Neutrophil (primary cell): ENCODE measurements around the gene ITGB3.

Source experiments
- H3K27ac ChIP-seq: fragments of 200-600 bp; sonication (generic); 2 replicates; pipeline ENCODE4 v1.5.1; 2016; ENCODE audit warnings: mild to moderate bottlenecking, moderate library complexity
- H3K27me3 ChIP-seq: fragments of 200-600 bp; sonication (generic); 2 replicates; pipeline ENCODE4 v1.6.0; 2016; ENCODE audit warnings: mild to moderate bottlenecking
- H3K36me3 ChIP-seq: fragments of 200-600 bp; sonication (generic); 2 replicates; pipeline ENCODE4 v1.5.1; 2017
- H3K4me1 ChIP-seq, 2 experiments: fragments of 200-600 bp in 1 of 2; sonication (generic) in 1 of 2; 1 replicate in 1 of 2; 2 replicates in 1 of 2; pipeline versions ENCODE4 v1.5.1 to v1.6.1; 2013 to 2016; ENCODE audit warnings: low read depth in 1 of 2, low read length in 1 of 2, mild to moderate bottlenecking in 1 of 2, moderate library complexity in 1 of 2; ENCODE audit not compliant: control insufficient read depth in 1 of 2, insufficient read depth in 1 of 2
- H3K4me3 ChIP-seq, 2 experiments: fragments of 200-600 bp in 1 of 2; sonication (generic) in 1 of 2; 1 replicate in 1 of 2; 2 replicates in 1 of 2; pipeline ENCODE4 v1.5.1; 2013 to 2016; ENCODE audit warnings: low read depth in 1 of 2, low read length in 1 of 2, mild to moderate bottlenecking in 1 of 2, moderate library complexity in 1 of 2
- H3K9me3 ChIP-seq: fragments of 200-600 bp; sonication (generic); 2 replicates; pipeline ENCODE4 v1.5.1; 2016
- TF ChIP-seq, protein P1 (sequence below): fragments of 200-600 bp; sonication (generic); IDR thresholded peaks from 2 replicates; pipeline ENCODE4 v1.5.1; 2016; ENCODE audit warnings: antibody characterized with exemption

The ITGB3 gene

GRCh38 chr17:47246120-47246519 is 7.5 kb upstream of the ITGB3 start:
- TF ChIP-seq, protein P1, sequence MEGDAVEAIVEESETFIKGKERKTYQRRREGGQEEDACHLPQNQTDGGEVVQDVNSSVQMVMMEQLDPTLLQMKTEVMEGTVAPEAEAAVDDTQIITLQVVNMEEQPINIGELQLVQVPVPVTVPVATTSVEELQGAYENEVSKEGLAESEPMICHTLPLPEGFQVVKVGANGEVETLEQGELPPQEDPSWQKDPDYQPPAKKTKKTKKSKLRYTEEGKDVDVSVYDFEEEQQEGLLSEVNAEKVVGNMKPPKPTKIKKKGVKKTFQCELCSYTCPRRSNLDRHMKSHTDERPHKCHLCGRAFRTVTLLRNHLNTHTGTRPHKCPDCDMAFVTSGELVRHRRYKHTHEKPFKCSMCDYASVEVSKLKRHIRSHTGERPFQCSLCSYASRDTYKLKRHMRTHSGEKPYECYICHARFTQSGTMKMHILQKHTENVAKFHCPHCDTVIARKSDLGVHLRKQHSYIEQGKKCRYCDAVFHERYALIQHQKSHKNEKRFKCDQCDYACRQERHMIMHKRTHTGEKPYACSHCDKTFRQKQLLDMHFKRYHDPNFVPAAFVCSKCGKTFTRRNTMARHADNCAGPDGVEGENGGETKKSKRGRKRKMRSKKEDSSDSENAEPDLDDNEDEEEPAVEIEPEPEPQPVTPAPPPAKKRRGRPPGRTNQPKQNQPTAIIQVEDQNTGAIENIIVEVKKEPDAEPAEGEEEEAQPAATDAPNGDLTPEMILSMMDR: no peak
- H3K27ac ChIP-seq: no peak overlapping the region
- no peaks in the 10 kb centered on the region for H3K9me3 ChIP-seq
- H3K4me3 ChIP-seq: no peak overlapping the region
- H3K27me3 ChIP-seq: peaks cover 37% of the 10 kb centered on the region
- no peaks in the 10 kb centered on the region for H3K36me3 ChIP-seq
- no peaks in the 10 kb centered on the region for H3K4me1 ChIP-seq

DNA sequence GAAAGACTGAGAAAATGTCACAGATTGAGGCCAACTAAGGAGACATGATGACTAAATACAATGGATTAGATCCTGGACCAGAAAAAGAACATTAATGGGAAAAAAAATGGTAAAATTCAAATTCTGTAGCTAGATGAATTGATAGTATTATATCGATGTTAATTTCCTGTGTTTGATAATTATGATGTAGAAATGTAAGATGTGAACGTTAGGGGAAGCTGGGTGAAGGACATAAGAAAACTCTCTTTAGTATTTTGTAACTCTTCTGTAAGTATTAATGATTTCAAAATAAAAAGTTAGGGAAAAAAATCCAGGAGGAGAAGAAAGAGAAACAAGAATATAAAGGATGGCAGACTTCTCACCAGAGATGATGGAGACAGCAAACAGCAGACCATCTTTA is 2.8 kb upstream of the ITGB3 start:
- Histone ChIP-seq H3K4me3 (no peak overlapping the region), H3K4me1 (peaks cover 0 to 4% of the 10 kb centered on the region in 2 experiments), H3K36me3 (no peaks in the 10 kb centered on the region), H3K27me3 (peaks cover 73% of the 10 kb centered on the region), H3K9me3 (no peaks in the 10 kb centered on the region), H3K27ac (no peak overlapping the region)
- TF ChIP-seq, protein P1: no peak

DNA sequence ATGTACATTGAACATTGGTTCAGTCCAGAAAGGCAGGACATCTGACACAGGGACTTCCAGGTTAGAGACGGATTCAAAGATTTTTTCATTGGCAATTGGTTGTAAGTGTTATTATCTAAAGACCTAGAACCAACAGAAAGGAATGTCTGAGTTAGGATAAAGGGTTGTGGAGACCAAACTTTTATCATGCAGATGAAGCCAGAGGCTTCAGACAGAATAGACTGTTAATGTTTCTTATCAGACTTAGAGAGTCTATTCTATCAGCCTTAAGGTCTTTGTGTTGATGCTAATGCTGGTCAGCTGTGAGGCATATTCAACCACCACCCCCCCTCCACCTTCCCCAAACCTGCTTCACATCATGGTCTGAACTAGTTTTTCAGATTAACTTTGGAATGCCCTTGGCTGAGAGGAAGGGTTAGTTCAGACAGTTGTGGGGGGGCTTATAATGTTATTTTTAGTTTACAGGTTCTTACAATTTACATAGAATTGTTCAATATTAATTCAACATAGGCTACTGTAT is 2.1 kb upstream of the ITGB3 start:
- Histone ChIP-seq H3K27me3 (peaks cover 74% of the 10 kb centered on the region), H3K4me1 (peaks cover 0 to 4% of the 10 kb centered on the region in 2 experiments), H3K9me3 (no peaks in the 10 kb centered on the region), H3K36me3 (no peaks in the 10 kb centered on the region), H3K4me3 (no peak overlapping the region), H3K27ac (no peak overlapping the region)
- TF ChIP-seq, protein P1: no peak

DNA sequence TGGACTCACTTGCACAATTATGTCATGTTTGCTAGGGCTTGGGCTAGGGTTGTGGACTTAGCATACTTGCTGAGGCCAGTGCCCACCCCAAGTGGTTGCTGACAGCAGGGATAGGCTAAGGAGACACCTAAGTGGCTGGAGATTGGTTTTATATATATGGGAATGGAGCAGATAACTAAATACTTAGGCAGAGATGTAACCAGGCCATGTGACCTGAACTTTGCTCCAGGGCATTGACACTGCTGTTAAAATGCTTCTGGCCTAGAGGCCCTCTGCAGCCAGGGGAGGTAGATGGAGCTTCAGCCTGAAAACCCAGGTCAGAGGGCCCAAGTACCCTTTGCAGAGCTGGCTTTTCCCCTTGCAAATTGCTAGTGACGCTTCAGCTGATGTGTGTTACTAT is 1.4 kb upstream of the ITGB3 start:
- Histone ChIP-seq H3K36me3 (no peaks in the 10 kb centered on the region), H3K27ac (no peak overlapping the region), H3K9me3 (no peaks in the 10 kb centered on the region), H3K4me3 (no peak overlapping the region), H3K4me1 (peaks cover 0 to 4% of the 10 kb centered on the region in 2 experiments), H3K27me3 (peaks cover 81% of the 10 kb centered on the region)
- TF ChIP-seq, protein P1: no peak

DNA sequence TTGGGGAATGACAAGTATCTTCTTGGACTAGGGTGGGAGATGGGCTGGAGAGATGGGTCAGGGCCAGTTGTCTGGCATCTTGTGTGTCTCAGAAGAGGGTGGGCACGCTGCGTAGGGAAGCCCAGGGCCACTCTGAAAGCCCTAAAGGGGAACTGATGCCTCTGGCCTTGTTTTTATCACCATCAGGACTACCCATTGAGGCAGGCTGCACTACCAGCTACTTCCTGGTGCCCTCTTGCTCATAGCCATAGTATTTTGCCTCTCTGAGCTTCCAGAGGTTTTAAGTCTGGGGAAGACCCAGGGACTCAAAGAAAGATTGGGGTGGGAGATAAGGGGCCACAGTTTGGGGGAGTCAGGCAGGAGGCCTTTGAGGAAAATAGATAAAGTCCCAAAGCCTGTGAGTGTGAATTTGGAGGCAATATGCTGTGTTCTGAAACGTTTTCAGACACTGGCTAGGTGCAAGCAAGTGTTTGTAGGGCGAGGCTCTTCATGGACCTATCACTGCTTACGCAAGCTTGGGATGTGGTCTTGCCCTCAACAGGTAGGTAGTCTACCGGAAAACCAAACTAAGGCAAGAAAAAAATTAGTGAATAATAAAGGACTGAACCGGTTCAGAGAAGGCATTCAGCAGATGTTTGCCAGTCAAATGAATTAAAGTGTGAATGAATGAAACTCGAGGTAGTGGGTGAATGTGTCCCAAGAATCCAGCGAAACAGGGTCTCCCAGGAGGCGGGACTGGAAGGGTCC is 688 bp upstream of the ITGB3 start:
- Histone ChIP-seq H3K9me3 (no peaks in the 10 kb centered on the region), H3K27ac (no peak overlapping the region), H3K27me3 (peaks cover 89% of the 10 kb centered on the region), H3K4me3 (no peak overlapping the region), H3K4me1 (peaks cover 0 to 4% of the 10 kb centered on the region in 2 experiments), H3K36me3 (no peaks in the 10 kb centered on the region)
- TF ChIP-seq, protein P1: no peak
